AG09319 (cell line): ENCODE data around the gene ADARB1.

Experiments used
- DNase-seq: peaks from one replicate; pipeline ENCODE4 v3.0.0-alpha.2; 2010; ENCODE audit warnings: low read depth; ENCODE audit errors: extremely low read depth
- TF ChIP-seq, protein P1 (sequence below): IDR thresholded peaks from 2 replicates; pipeline ENCODE4 v1.5.1; 2011; ENCODE audit warnings: low read depth, mild to moderate bottlenecking, inconsistent platforms, low read length, moderate library complexity

ADARB1 gene

DNA sequence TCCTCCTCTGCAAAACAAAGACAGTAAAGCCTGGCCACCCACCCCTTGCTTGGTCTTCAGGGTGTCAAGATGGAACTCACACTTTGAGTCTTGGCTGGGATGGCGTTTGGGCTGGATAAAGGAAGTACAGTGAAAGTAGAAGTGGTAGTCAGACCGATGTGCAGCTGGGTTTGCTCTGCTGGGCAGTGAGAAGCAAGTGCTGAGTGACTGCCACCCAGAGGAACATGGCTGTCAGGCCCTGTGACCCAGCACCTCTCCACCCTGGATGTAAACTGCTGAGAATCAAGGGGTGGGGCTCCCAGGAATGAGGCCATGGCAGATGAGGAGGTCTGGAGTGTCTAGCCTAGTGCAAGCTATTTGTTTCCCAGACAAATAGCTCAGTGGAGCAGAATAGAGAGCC, 162.1 kb downstream of the ADARB1 start:
- no peak for DNase-seq
- TF ChIP-seq, protein P1, sequence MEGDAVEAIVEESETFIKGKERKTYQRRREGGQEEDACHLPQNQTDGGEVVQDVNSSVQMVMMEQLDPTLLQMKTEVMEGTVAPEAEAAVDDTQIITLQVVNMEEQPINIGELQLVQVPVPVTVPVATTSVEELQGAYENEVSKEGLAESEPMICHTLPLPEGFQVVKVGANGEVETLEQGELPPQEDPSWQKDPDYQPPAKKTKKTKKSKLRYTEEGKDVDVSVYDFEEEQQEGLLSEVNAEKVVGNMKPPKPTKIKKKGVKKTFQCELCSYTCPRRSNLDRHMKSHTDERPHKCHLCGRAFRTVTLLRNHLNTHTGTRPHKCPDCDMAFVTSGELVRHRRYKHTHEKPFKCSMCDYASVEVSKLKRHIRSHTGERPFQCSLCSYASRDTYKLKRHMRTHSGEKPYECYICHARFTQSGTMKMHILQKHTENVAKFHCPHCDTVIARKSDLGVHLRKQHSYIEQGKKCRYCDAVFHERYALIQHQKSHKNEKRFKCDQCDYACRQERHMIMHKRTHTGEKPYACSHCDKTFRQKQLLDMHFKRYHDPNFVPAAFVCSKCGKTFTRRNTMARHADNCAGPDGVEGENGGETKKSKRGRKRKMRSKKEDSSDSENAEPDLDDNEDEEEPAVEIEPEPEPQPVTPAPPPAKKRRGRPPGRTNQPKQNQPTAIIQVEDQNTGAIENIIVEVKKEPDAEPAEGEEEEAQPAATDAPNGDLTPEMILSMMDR = no peak

DNA sequence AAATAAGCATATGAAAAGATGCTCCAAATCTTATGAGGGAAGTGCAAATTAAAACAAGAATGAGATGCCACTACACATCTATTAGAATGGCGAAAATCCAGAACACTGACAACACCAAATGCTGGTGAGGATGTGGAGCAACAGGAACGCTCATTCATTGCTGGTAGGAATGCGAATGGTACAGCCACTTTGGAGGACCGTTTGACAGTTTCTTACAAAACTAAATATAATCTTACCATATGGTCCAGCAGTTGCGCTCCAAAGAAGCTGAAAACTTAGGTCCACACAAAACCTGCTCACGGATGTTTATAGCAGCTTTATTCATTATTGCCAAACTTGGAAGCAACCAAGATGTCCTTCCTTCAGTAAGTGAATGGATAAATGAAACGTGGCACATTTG, 163.0 kb downstream of the ADARB1 start:
- TF ChIP-seq, protein P1 = no peak

DNA sequence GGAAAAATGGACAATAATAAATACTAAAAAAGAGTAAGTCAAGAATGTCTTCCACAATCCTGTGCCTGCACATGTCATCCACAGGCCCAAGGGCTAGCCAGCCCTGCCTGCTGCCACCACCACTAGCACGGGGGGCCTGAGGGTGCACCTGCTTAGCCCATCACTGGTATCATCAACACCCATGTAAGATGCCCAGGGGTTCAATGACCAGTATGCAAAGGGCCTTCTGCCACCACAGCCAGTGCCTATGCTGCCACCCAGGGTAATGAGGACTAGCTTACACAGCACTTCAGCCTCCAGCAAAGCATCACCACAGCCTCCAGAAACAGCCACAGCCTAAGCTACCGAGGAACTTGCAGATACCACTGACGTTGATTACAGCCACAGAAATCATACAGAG, 167.0 kb downstream of the ADARB1 start:
- TF ChIP-seq, protein P1 = no peak
- DNase-seq = no peak

More for the DNA sequence above, 163.0 kb downstream of the ADARB1 start:
- no peak for DNase-seq

DNA sequence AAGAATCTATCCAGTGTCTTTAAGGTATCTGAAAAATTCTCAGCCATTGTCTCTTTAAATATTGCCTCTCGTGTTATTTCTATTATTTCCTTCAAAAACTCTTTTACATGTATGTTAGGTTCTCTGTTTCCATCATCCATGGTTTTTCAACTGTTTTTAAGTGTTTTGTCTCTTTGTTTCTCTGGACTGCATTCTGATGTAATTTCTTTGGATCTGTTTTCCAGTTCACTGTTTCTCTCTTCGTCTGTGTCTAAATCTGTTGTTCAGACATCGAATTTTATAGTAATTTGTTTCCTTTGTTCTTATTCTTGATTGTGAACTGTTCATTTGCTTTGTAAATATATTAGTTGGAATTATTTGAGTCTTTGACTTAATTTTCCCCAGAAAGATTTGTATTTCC, 169.2 kb downstream of the ADARB1 start:
- DNase-seq = no peak
- TF ChIP-seq, protein P1 = no peak

DNA sequence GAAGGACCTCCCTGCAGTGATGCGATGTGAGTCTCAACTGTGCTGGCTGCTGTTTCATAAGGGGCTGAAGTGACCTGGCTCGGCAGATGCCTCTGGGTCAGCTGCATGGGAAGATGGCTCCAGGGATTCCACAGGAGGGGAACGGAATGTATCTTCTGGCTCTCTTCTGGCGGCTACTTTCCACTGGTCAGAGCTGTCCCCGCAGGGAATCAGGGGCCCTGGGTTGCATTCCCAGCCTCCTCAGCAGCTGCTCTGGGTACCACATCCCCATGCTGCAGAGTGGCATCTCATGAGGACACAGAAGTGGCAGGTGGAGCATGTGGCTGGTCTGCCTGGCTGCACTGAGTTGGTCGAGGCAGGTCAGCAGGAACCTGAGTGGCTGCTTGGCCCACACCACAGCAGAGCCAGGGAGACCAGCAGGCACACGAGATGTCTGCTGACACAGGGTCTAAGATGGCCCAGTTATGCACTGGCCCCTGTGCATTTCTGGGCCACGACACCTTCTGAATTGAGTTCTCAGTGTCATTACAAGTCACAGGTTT, 170.5 kb downstream of the ADARB1 start:
- TF ChIP-seq, protein P1 = no peak
- no peak for DNase-seq

DNA sequence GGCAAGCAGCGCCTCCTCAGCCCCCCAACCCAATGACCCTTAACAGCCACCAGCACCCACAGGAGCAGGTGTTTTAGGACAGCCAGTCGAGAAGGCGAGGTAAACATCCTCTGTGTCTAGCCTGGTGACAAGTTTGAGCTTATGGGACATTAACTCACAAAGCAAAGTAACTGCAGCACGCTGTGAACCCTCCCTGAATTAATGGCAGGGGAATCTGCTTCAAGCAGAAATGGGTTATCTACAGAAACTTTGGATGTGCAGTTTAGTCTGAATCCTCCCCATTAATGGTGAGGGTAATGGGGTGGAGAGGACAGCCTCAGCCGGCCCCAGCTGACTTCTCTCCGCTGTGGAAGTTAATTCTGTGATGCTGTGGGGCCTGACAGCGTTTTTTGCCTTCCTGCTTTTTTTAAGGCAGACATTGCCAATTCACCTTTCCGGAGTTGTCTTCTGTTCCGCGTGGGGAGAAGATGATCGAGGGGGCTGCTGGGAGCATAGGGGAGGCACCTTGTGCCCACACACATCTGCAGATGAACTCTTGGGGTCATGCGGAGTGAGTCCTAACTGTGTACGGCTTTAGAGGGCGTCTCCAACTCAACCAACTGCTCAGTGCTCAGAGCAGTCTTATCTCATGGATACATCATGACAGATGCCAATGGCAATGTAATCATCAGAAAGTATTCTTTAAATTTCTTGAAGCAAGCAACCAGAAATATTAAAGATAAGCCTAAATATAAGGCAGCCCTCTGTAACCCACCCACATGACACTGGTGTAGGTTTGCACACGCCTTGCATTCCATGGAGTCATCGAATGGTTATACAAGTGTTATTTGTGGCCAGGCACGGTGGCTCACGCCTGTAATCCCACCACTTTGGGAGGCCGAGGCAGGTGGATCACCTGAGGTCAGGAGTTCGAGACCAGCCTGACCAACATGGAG, 172.3 kb downstream of the ADARB1 start:
- no peak for DNase-seq
- TF ChIP-seq, protein P1 = no peak

DNA sequence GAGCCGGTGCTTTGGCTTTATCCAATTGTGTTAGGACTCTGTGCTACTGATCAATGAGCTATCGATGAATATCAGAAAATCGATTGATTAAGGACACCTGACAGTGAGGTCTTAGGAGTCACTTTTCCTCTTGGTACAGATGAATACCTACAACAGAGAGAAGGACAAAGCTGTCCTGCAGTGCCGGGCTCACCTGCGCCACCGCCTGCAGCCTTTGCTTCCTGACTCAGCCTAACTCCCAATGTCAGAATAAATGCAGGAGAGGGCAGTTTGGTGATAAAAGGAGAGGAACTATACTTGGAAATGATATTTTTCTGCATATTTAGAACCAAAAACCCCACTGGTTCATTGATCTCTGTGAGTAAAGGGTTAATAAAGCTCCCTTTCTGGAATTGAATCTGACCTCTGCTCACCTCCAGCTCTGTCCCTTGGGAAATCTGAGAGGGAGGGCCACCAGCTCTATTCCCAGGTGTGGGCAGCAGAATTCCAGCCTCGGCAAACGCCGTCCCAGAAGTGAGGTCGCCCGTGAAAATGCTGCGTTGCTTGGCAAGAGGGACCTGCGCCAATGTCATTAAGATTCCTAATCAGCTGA, 174.0 kb downstream of the ADARB1 start:
- TF ChIP-seq, protein P1 = no peak
- no peak for DNase-seq
